RWPE2 (cell line): ENCODE data around the gene FREM3.

Experiments used
- ATAC-seq: fragments of 200-7000 bp; cut with Tn5 transposase; 3 replicates; pipeline ENCODE4 v1.9.1; 2021; ENCODE audit warnings: low read depth
- DNase-seq: peaks from one replicate; pipeline ENCODE4 v3.0.0-alpha.2; 2020; ENCODE audit warnings: low spot score
- H3K27ac ChIP-seq: fragments of 450-650 bp; 2 replicates; pipeline ENCODE4 v1.5.1; 2017; ENCODE audit warnings: mild to moderate bottlenecking; ENCODE audit not compliant: poor library complexity, severe bottlenecking
- H3K27me3 ChIP-seq: fragments of 250-450 bp; sonication (Bioruptor Pico); 2 replicates; pipeline ENCODE4 v1.5.1; 2021; ENCODE audit warnings: mild to moderate bottlenecking, moderate library complexity; ENCODE audit not compliant: insufficient read depth, poor library complexity, severe bottlenecking
- H3K36me3 ChIP-seq: fragments of 250-450 bp; sonication (Bioruptor Pico); 2 replicates; pipeline ENCODE4 v1.5.1; 2020; ENCODE audit warnings: low read depth, mild to moderate bottlenecking, moderate library complexity
- H3K4me1 ChIP-seq: fragments of 250-450 bp; sonication (Bioruptor Pico); 2 replicates; pipeline ENCODE4 v1.5.1; 2021; ENCODE audit warnings: mild to moderate bottlenecking, moderate library complexity; ENCODE audit not compliant: insufficient read depth, poor library complexity, severe bottlenecking
- H3K4me3 ChIP-seq: fragments of 250-450 bp; sonication (Bioruptor Pico); 2 replicates; pipeline ENCODE4 v1.5.1; 2021; ENCODE audit warnings: mild to moderate bottlenecking, moderate library complexity; ENCODE audit not compliant: severe bottlenecking
- H3K9me3 ChIP-seq: fragments of 250-450 bp; sonication (Bioruptor Pico); 2 replicates; pipeline ENCODE4 v1.5.1; 2021; ENCODE audit warnings: mild to moderate bottlenecking, moderate library complexity; ENCODE audit not compliant: severe bottlenecking
- CTCF ChIP-seq: fragments of 450-650 bp; IDR thresholded peaks from one replicate; pipeline ENCODE4 v1.5.1; 2017; ENCODE audit warnings: mild to moderate bottlenecking, moderate library complexity; ENCODE audit not compliant: poor library complexity, severe bottlenecking

FREM3 gene

DNA sequence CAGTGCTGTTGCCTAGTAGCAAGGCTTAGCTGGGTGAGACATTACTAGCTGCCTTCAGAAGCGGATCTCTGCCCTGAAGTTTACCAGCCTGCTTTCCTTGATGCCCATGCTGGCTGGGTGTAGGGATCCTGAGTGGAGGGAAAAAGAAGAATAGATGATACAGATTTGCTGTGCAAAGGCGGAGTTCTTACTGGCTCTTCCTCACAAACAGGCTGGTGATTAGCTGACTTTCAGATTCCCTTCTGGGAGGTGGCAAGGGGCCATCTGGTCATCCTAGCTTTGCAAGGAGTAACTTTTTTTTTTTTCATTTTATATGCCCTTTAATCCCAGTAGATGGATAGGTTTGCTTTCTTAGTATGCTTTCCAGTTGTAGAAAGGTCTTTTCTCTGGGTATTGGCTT, 142.2 kb downstream of the FREM3 start:
- no peak for TF ChIP-seq CTCF
- no peaks in the 10 kb centered on the region for H3K9me3 ChIP-seq
- H3K4me3 ChIP-seq: no peak overlapping the region
- no peak for ATAC-seq
- H3K4me1 ChIP-seq: peaks cover 5% of the 10 kb centered on the region
- no peak overlapping the region for H3K27ac ChIP-seq
- DNase-seq: no peak
- peaks cover 17% of the 10 kb centered on the region for H3K36me3 ChIP-seq
- no peaks in the 10 kb centered on the region for H3K27me3 ChIP-seq

DNA sequence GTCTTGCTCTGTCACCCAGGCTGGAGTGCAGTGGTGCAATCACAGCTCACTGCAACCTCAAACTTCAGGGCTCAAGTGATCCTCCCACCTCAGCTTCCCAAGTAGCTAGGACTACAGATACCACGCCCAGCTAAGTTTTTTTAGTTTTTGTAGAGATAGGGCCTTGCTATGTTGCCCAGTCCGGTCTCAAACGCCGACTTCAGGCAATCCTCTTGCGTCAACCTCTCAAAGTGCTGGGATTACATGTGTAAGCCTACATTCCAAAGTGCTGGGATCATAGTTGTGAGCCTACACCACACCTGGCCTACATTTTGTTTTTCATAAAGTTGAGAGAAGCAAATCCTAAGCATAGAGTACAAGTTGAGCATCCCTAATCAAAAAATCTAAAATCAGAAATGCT, 144.8 kb downstream of the FREM3 start:
- H3K9me3 ChIP-seq: no peaks in the 10 kb centered on the region
- no peak overlapping the region for H3K27ac ChIP-seq
- no peak overlapping the region for H3K4me3 ChIP-seq
- peaks cover 41% of the 10 kb centered on the region for H3K36me3 ChIP-seq
- TF ChIP-seq CTCF: no peak
- peaks cover 5% of the 10 kb centered on the region for H3K4me1 ChIP-seq
- H3K27me3 ChIP-seq: no peaks in the 10 kb centered on the region
- ATAC-seq (no peak), DNase-seq (no peak)

GRCh38 chr4:143554728-143555597, 145.5 kb downstream of the FREM3 start:
- ATAC-seq (no peak), DNase-seq (no peak)
- Histone ChIP-seq H3K27ac (no peak overlapping the region), H3K4me1 (peaks cover 2% of the 10 kb centered on the region), H3K27me3 (no peaks in the 10 kb centered on the region), H3K9me3 (no peaks in the 10 kb centered on the region), H3K36me3 (peaks cover 48% of the 10 kb centered on the region), H3K4me3 (no peak overlapping the region)
- TF ChIP-seq CTCF: no peak

- no peak for DNase-seq
- H3K27ac ChIP-seq: no peak overlapping the region
Measured at GRCh38 chr4:143549928-143550327, 150.5 kb downstream of the FREM3 start.

More at GRCh38 chr4:143549928-143550327, 150.5 kb downstream of the FREM3 start:
- Histone ChIP-seq H3K36me3 (peaks cover 98% of the 10 kb centered on the region), H3K4me1 (no peaks in the 10 kb centered on the region), H3K27me3 (no peaks in the 10 kb centered on the region), H3K4me3 (no peak overlapping the region), H3K9me3 (no peaks in the 10 kb centered on the region)
- ATAC-seq: no peak
- no peak for TF ChIP-seq CTCF
